Choroid plexus epithelial cell (primary cell): ENCODE measurements around the gene GPD1L.

Source experiments
- DNase-seq: peaks from one replicate; pipeline ENCODE4 v3.0.0-alpha.2; 2010; ENCODE audit warnings: low read depth
- H3K4me3 ChIP-seq: 2 replicates; pipeline ENCODE4 v1.5.1; 2011; ENCODE audit warnings: low read depth, mild to moderate bottlenecking, control low read depth, low read length, moderate library complexity
- TF ChIP-seq, protein P1 (sequence below): conservative IDR thresholded peaks from 2 replicates; pipeline ENCODE4 v1.5.1; 2011; ENCODE audit warnings: low read depth, mild to moderate bottlenecking, control low read depth, inconsistent platforms, low read length, moderate library complexity

Gene GPD1L

DNA sequence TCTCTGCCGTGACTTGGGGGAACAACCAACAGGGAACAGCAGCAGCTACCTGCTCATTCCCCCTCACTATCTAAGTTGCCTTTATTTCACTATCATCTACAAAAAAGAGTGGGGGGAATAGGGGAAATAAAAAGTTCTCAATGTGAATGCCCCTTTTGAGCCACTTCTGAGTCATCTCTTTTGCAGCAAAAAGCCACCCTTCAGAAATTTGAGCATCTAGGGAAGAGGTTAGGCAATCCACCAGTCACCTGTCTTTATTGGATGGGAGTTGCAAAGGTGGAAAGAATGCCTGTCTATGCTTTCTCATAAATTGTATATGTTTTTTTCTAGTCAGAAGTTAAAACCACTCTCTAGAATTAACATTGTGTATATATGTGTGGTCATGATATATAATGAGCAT is 41.1 kb downstream of the GPD1L start:
- no peak overlapping the region for H3K4me3 ChIP-seq
- TF ChIP-seq, protein P1, sequence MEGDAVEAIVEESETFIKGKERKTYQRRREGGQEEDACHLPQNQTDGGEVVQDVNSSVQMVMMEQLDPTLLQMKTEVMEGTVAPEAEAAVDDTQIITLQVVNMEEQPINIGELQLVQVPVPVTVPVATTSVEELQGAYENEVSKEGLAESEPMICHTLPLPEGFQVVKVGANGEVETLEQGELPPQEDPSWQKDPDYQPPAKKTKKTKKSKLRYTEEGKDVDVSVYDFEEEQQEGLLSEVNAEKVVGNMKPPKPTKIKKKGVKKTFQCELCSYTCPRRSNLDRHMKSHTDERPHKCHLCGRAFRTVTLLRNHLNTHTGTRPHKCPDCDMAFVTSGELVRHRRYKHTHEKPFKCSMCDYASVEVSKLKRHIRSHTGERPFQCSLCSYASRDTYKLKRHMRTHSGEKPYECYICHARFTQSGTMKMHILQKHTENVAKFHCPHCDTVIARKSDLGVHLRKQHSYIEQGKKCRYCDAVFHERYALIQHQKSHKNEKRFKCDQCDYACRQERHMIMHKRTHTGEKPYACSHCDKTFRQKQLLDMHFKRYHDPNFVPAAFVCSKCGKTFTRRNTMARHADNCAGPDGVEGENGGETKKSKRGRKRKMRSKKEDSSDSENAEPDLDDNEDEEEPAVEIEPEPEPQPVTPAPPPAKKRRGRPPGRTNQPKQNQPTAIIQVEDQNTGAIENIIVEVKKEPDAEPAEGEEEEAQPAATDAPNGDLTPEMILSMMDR = no peak
- no peak for DNase-seq

DNA sequence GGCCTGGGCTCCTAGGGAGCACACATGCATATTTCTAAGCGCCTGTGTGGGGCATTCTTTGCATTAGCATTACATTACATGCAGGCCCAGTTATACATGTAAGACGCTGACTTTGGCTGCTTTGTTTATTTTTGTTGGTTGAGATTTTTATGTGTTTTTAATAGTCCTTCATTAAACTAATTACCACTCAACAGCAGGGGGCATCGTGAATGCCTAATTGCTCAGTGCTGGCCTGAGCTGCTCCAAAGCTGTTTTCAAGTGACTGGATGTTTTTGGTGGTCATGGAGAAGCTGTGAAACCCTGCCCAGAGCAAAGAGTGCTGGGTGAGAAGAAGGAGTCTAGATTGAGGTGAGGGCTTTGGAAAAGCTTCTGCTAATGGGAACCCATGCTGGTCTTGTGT is 41.5 kb downstream of the GPD1L start:
- TF ChIP-seq, protein P1 = peak; percentile 9
- peak; percentile 4 for DNase-seq
- no peak overlapping the region for H3K4me3 ChIP-seq

GRCh38 chr3:32148351-32148750 is 41.9 kb downstream of the GPD1L start:
- no peak overlapping the region for H3K4me3 ChIP-seq
- TF ChIP-seq, protein P1 = no peak
- DNase-seq = no peak

DNA sequence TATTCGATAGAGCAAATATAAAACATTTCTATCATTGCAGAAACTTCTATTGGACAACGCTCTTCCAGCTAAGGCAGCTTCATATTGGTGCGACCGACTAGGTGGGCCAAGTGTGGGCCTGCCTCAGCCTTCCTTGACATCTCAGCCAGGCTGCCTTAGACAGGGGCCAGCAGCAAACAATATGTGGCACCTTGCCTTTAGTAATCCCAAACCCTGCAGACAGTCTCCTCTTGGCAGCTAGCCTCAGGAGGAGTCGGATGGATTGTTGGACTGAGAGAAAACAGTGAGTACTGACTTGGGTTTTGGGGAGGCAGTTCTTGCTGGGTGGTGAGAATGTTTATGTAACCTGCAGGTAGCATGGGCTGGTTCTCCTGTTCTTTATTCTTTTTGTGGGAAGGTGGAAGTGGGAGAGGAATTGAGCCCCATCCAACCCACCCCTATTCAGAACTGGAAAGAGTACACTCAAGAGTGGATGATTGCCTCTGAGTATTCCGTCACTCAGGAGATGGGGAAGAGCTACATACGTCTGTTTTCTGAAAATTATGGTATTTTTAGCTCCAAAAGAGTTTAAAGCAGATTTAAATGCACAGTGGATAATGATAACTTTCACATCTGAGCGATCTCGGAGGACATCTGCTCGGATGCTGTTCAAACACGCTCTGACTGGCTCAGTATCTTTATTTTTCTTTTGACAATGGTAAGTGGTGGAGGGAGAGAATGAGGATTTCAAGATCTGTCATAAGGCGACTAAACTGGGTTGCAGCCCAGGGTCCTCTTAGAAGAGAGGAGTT is 47.2 kb downstream of the GPD1L start:
- no peak for DNase-seq
- TF ChIP-seq, protein P1 = no peak
- H3K4me3 ChIP-seq = no peak overlapping the region

DNA sequence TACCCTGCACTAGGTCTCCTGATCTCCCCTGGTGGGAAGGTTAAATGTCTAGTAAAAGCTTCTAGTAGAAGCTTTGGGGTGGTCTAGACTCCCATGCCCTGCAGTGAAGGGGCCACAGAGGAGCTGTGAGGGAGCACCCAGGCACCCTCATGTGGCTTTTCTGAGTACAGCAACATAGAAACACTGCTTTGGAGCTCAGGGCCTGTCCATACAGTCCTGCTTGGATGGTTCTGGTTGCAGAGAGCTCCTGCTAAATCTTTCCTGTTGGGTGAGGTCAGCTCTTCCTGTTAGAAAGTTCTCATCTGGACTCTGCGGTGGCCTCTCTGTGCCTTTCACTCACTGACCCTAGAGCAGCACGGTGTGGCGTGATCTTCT is 47.8 kb downstream of the GPD1L start:
- TF ChIP-seq, protein P1 = peak; percentile 66
- DNase-seq = peak; percentile 44
- H3K4me3 ChIP-seq = no peak overlapping the region

- no peak overlapping the region for H3K4me3 ChIP-seq
- TF ChIP-seq, protein P1 = no peak
- DNase-seq = no peak
Observed at GRCh38 chr3:32155117-32155516, 48.7 kb downstream of the GPD1L start.

GRCh38 chr3:32157600-32158264 is 51.3 kb downstream of the GPD1L start:
- H3K4me3 ChIP-seq = no peak overlapping the region
- TF ChIP-seq, protein P1 = no peak
- DNase-seq = no peak
